KBM-7 (cell line): Measurements from ENCODE around the gene SKAP2.
A peak's percentile ranks its signal among the peaks of the same experiment; 100 is the strongest.

Experiments
- DNase-seq: peaks from one replicate; pipeline ENCODE4 v3.0.0-alpha.2; 2015
- in situ Hi-C: fragments of 300-500 bp; cut with MboI; formaldehyde crosslinking; loops from 2 replicates; pipeline ENCODE4 v1.14.3; 2020; ENCODE audit warnings: low sequenced_read_pairs, low pct_unique_long_range_greater_than_20kb, mixed read lengths

Gene SKAP2

GRCh38 chr7:26789481-26790184 lies 74.8 kb downstream of the SKAP2 start:
- DNase-seq: no peak
- in situ Hi-C loops: no loop called here

GRCh38 chr7:26787701-26788100 lies 76.7 kb downstream of the SKAP2 start:
- no peak for DNase-seq

GRCh38 chr7:26784118-26784517 lies 80.3 kb downstream of the SKAP2 start:
- in situ Hi-C loops: no loop called here
- DNase-seq: no peak

More at GRCh38 chr7:26787701-26788100, 76.7 kb downstream of the SKAP2 start:
- in situ Hi-C loops: no loop called here

GRCh38 chr7:26782501-26782900 lies 81.9 kb downstream of the SKAP2 start:
- DNase-seq: no peak
- in situ Hi-C loops: no loop called here

GRCh38 chr7:26779978-26780595 lies 84.3 kb downstream of the SKAP2 start:
- DNase-seq: no peak
- in situ Hi-C loops: no loop called here

GRCh38 chr7:26777385-26777784 lies 87.0 kb downstream of the SKAP2 start:
- no peak for DNase-seq
- in situ Hi-C loops: no loop called here

GRCh38 chr7:26760501-26760900 lies 103.9 kb downstream of the SKAP2 start:
- DNase-seq: no peak
- in situ Hi-C loops: no loop called here

GRCh38 chr7:26759108-26759507 lies 105.3 kb downstream of the SKAP2 start:
- in situ Hi-C loops: no loop called here
- DNase-seq: no peak

GRCh38 chr7:26743205-26743604 lies 121.2 kb downstream of the SKAP2 start:
- DNase-seq: no peak
- in situ Hi-C loops: no loop called here

- no peak for DNase-seq
- in situ Hi-C loops: no loop called here
Measured at GRCh38 chr7:26735976-26736600, 128.3 kb downstream of the SKAP2 start.

- peak; percentile 32 for DNase-seq
- in situ Hi-C loops: no loop called here
Measured at GRCh38 chr7:26729150-26729775, 135.1 kb downstream of the SKAP2 start.

- DNase-seq: no peak
- in situ Hi-C loops: no loop called here
Measured at GRCh38 chr7:26726051-26726450, 138.3 kb downstream of the SKAP2 start.

- no peak for DNase-seq
- in situ Hi-C loops: no loop called here
Measured at GRCh38 chr7:26724795-26725194, 139.6 kb downstream of the SKAP2 start.

GRCh38 chr7:26723129-26723528 lies 141.3 kb downstream of the SKAP2 start:
- DNase-seq: no peak
- in situ Hi-C loops: no loop called here

- in situ Hi-C loops: no loop called here
- DNase-seq: no peak
Measured at GRCh38 chr7:26721450-26721849, 142.9 kb downstream of the SKAP2 start.

GRCh38 chr7:26718063-26718462 lies 146.3 kb downstream of the SKAP2 start:
- in situ Hi-C loops: no loop called here
- DNase-seq: no peak

- in situ Hi-C loops: no loop called here
- no peak for DNase-seq
Measured at GRCh38 chr7:26714438-26714837, 150.0 kb downstream of the SKAP2 start.

- no peak for DNase-seq
- in situ Hi-C loops: no loop called here
Measured at GRCh38 chr7:26714006-26714405, 150.4 kb downstream of the SKAP2 start.

GRCh38 chr7:26709210-26709990 lies 155.0 kb downstream of the SKAP2 start:
- in situ Hi-C loops: no loop called here
- peak; percentile 68 for DNase-seq
